Skeletal muscle cell (primary cell): ENCODE measurements around the gene CCDC102A.

ENCODE experiments used
- DNase-seq: peaks from one replicate; pipeline ENCODE4 v3.0.0-alpha.2; 2010; ENCODE audit warnings: low read depth
- H3K4me3 ChIP-seq: 2 replicates; pipeline ENCODE4 v1.5.1; 2011; ENCODE audit warnings: low read depth, mild to moderate bottlenecking, control low read depth, low read length, moderate library complexity

Gene CCDC102A

GRCh38 chr16:57483725-57484514 lies 52.5 kb downstream of the CCDC102A start:
- DNase-seq: no peak
- H3K4me3 ChIP-seq: no peak overlapping the region

GRCh38 chr16:57482845-57483545 lies 53.4 kb downstream of the CCDC102A start:
- no peak overlapping the region for H3K4me3 ChIP-seq
- no peak for DNase-seq

GRCh38 chr16:57481421-57481820 lies 55.0 kb downstream of the CCDC102A start:
- H3K4me3 ChIP-seq: no peak overlapping the region
- no peak for DNase-seq

- no peak overlapping the region for H3K4me3 ChIP-seq
- DNase-seq: no peak
Observed at GRCh38 chr16:57480754-57481230, 55.6 kb downstream of the CCDC102A start.

- no peak for DNase-seq
- H3K4me3 ChIP-seq: peak overlapping the region; percentile 57
Observed at GRCh38 chr16:57479976-57480753, 56.2 kb downstream of the CCDC102A start.

- peak; percentile 26 for DNase-seq
- peak overlapping the region; percentile 57 for H3K4me3 ChIP-seq
Observed at GRCh38 chr16:57479205-57479975, 57.0 kb downstream of the CCDC102A start.

GRCh38 chr16:57478396-57479204 lies 57.8 kb downstream of the CCDC102A start:
- DNase-seq: no peak
- peak overlapping the region; percentile 57 for H3K4me3 ChIP-seq

- no peak overlapping the region for H3K4me3 ChIP-seq
Observed at GRCh38 chr16:57477531-57478202, 58.7 kb downstream of the CCDC102A start.

GRCh38 chr16:57476546-57477410 lies 59.6 kb downstream of the CCDC102A start:
- DNase-seq: no peak
- H3K4me3 ChIP-seq: no peak overlapping the region

More at GRCh38 chr16:57477531-57478202, 58.7 kb downstream of the CCDC102A start:
- DNase-seq: no peak

GRCh38 chr16:57475711-57476339 lies 60.5 kb downstream of the CCDC102A start:
- no peak overlapping the region for H3K4me3 ChIP-seq
- DNase-seq: peak; percentile 7

- H3K4me3 ChIP-seq: no peak overlapping the region
- no peak for DNase-seq
Observed at GRCh38 chr16:57474671-57475661, 61.4 kb downstream of the CCDC102A start.

GRCh38 chr16:57473906-57474305 lies 62.5 kb downstream of the CCDC102A start:
- H3K4me3 ChIP-seq: no peak overlapping the region
- no peak for DNase-seq

- DNase-seq: no peak
Observed at GRCh38 chr16:57473176-57473840, 63.1 kb downstream of the CCDC102A start.

GRCh38 chr16:57472665-57473060 lies 63.7 kb downstream of the CCDC102A start:
- H3K4me3 ChIP-seq: no peak overlapping the region
- DNase-seq: no peak

More at GRCh38 chr16:57473176-57473840, 63.1 kb downstream of the CCDC102A start:
- no peak overlapping the region for H3K4me3 ChIP-seq
